Naive thymus-derived CD4-positive, alpha-beta T cell (primary cell): Measurements from ENCODE around the gene IL17A. TPM values are rescaled to one million over a fixed set of nuclear protein-coding genes. Genes with fewer than 3 reads are reported as not detected.
"Not testable (repeated sequence)": the region's sequence is repeated elsewhere in the genome, so short reads cannot be mapped to it uniquely, and the experiment has no call there.

Experiments used
- ATAC-seq: fragments of 150-1000 bp; cut with Tn5 transposase; 2 replicates; pipeline ENCODE4 v1.10.0; 2021; ENCODE audit warnings: mild to moderate bottlenecking, moderate library complexity
- CTCF ChIA-PET: fragments of 350-600 bp; sonication (Branson Sonifier 250); formaldehyde crosslinking; loops from one replicate; lab custom pipeline; 2021; ENCODE audit warnings: antibody characterized with exemption; lab: Charles Lee
- POLR2A ChIA-PET: fragments of 350-600 bp; sonication (Branson Sonifier 250); formaldehyde crosslinking; loops from one replicate; lab custom pipeline; 2021; ENCODE audit warnings: antibody characterized with exemption, inconsistent platforms; lab: Charles Lee
- DNase-seq, 9 donors: peaks; one replicate each; pipeline versions ENCODE4 v3.0.0 to v3.0.0-alpha.2; 2020 to 2022; ENCODE audit warnings: mixed read lengths in 1 of 9
- H3K27ac ChIP-seq: one replicate; pipeline ENCODE4 v1.7.0; 2013; ENCODE audit warnings: mild to moderate bottlenecking, low read depth, low read length, moderate library complexity
- H3K27me3 ChIP-seq, 2 donors: one replicate each; pipeline ENCODE4 v1.7.0; 2013; ENCODE audit warnings: low read length in 2 of 2, mild to moderate bottlenecking in 2 of 2, moderate library complexity in 2 of 2; ENCODE audit not compliant: control insufficient read depth in 2 of 2, insufficient read depth in 2 of 2
- H3K36me3 ChIP-seq, 3 experiments: 1 replicate in 2 of 3; 2 replicates in 1 of 3; pipeline ENCODE4 v1.7.0; 2013; ENCODE audit warnings: low read length in 3 of 3, mild to moderate bottlenecking in 3 of 3, moderate library complexity in 1 of 3; ENCODE audit not compliant: insufficient read depth in 3 of 3, control insufficient read depth in 2 of 3
- H3K4me1 ChIP-seq, 2 donors: one replicate each; pipeline ENCODE4 v1.7.0; 2013; ENCODE audit warnings: low read length in 2 of 2, mild to moderate bottlenecking in 2 of 2, moderate library complexity in 1 of 2; ENCODE audit not compliant: control insufficient read depth in 2 of 2, insufficient read depth in 2 of 2
- H3K4me3 ChIP-seq: 2 replicates; pipeline ENCODE4 v1.7.0; 2013; ENCODE audit warnings: mild to moderate bottlenecking, low read length
- H3K9me3 ChIP-seq, 3 experiments: 1 replicate in 2 of 3; 2 replicates in 1 of 3; pipeline ENCODE4 v1.7.0; 2013; ENCODE audit warnings: low read length in 3 of 3; ENCODE audit not compliant: control insufficient read depth in 2 of 3
- H3K27ac Mint-ChIP-seq, 9 donors: one replicate each; pipeline ENCODE4 v1.8.0; 2020 to 2022; ENCODE audit warnings: mixed read lengths in 9 of 9, mild to moderate bottlenecking in 8 of 9, moderate library complexity in 5 of 9, inconsistent platforms in 2 of 9
- H3K27me3 Mint-ChIP-seq, 5 donors: one replicate each; pipeline ENCODE4 v1.8.0; 2021 to 2022; ENCODE audit warnings: mixed read lengths in 5 of 5, mild to moderate bottlenecking in 1 of 5
- H3K36me3 Mint-ChIP-seq, 5 donors: one replicate each; pipeline ENCODE4 v1.8.0; 2020 to 2022; ENCODE audit warnings: mixed read lengths in 5 of 5, mild to moderate bottlenecking in 3 of 5, inconsistent platforms in 1 of 5
- H3K4me1 Mint-ChIP-seq, 7 donors: one replicate each; pipeline ENCODE4 v1.8.0; 2020 to 2022; ENCODE audit warnings: mixed read lengths in 7 of 7, mild to moderate bottlenecking in 3 of 7, inconsistent platforms in 1 of 7
- H3K4me3 Mint-ChIP-seq, 10 donors: one replicate each; pipeline ENCODE4 v1.8.0; 2020 to 2022; ENCODE audit warnings: mild to moderate bottlenecking in 10 of 10, mixed read lengths in 10 of 10, moderate library complexity in 6 of 10, inconsistent platforms in 2 of 10
- H3K9me3 Mint-ChIP-seq, 11 donors: one replicate each; pipeline ENCODE4 v1.8.0; 2020 to 2022; ENCODE audit warnings: mixed read lengths in 11 of 11, mild to moderate bottlenecking in 4 of 11, inconsistent platforms in 1 of 11, moderate library complexity in 1 of 11
- intact Hi-C, 2 donors: fragments of 100-400 bp; cut with micrococcal nuclease; formaldehyde crosslinking; loops; one replicate each; pipeline ENCODE4 v1.15.1; 2023
- polyA plus RNA-seq, 2 donors: library from polyadenylated mRNA; unstranded; fragments of 300-500 nt; fragmentation: Illumina TruSeq; gene quantifications; one replicate each; pipeline ENCODE4 v1.2.3, GENCODE V29; 2021
- total RNA-seq, 6 experiments: library from RNA in 5 of 6; stranded (reverse) in 5 of 6; gene quantifications; 1 replicate in 5 of 6; 2 replicates in 1 of 6; pipeline ENCODE4 v1.2.3 and lab custom pipeline; 2021 to 2026

Gene IL17A
- total and polyA plus RNA-seq, 7 experiments from 2014 or later = not detected

DNA sequence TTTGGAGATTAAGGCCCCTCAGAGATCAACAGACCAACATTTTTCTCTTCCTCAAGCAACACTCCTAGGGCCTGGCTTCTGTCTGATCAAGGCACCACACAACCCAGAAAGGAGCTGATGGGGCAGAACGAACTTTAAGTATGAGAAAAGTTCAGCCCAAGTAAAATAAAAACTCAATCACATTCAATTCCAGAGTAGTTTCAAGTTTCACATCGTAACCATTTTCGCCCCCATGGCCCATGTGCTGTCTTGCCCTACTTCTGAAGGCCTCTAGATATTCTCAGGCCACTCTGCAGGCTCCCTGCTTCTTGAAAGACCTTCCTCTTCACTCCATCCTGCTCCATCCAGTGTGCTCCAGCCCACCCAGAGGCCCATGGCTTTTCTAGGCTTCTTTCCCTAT lies 4.2 kb downstream of the IL17A start:
- Mint-ChIP-seq H3K27ac (no peak overlapping the region), H3K4me3 (no peak overlapping the region), H3K27me3 (peaks cover 16 to 50% (median 27%) of the 10 kb centered on the region in 5 donors), H3K9me3 (peaks cover 0 to 1% (median 0%) of the 10 kb centered on the region in 11 donors), H3K36me3 (no peaks in the 10 kb centered on the region), H3K4me1 (no peaks in the 10 kb centered on the region)
- intact Hi-C loops = no loop called here
- no peak overlapping the region for H3K4me3 ChIP-seq
- H3K9me3 ChIP-seq = no peaks in the 10 kb centered on the region
- H3K27me3 ChIP-seq = no peaks in the 10 kb centered on the region
- no peak overlapping the region for H3K27ac ChIP-seq
- H3K36me3 ChIP-seq = no peaks in the 10 kb centered on the region
- ChIA-PET POLR2A (no interaction called here), CTCF (no interaction called here)
- ATAC-seq (no peak), DNase-seq (no peak)
- no peaks in the 10 kb centered on the region for H3K4me1 ChIP-seq

DNA sequence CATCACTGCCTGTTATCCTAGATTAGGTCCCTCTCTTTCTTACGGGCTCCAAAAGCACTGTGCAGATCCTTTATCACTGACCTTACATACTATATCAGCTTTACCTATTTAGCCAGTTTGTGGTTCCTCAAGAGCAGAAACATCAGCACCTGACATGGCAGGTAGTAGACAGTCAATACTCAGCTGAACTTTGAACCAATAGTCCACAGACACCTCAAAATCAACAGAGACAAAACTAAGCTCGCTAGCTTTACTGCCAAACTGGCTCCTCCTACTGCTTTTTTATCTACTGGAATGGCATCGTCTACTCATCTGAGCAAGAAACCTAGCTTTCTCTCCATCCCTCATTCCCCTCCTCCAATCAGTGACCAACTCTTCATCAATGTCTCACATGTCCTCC lies 5.6 kb downstream of the IL17A start:
- H3K27me3 Mint-ChIP-seq = peaks cover 8 to 46% (median 17%) of the 10 kb centered on the region in 5 donors
- H3K36me3 Mint-ChIP-seq = no peaks in the 10 kb centered on the region
- H3K27ac Mint-ChIP-seq = no peak overlapping the region
- no peak overlapping the region for H3K4me3 Mint-ChIP-seq
- no peak overlapping the region for H3K27ac ChIP-seq
- ATAC-seq = no peak
- H3K36me3 ChIP-seq = no peaks in the 10 kb centered on the region
- no peak overlapping the region for H3K4me3 ChIP-seq
- ChIA-PET CTCF (interaction anchor here (0.7 kb wide), 1 partner anchor 29 kb away, joined by 3 read pairs; no protein-coding TSS in a partner anchor), POLR2A (no interaction called here)
- no peaks in the 10 kb centered on the region for H3K9me3 ChIP-seq
- no peaks in the 10 kb centered on the region for H3K27me3 ChIP-seq
- intact Hi-C loops = no loop called here
- no peaks in the 10 kb centered on the region for H3K4me1 ChIP-seq
- H3K9me3 Mint-ChIP-seq = peaks cover 0 to 1% (median 0%) of the 10 kb centered on the region in 11 donors
- no peak for DNase-seq
- H3K4me1 Mint-ChIP-seq = no peaks in the 10 kb centered on the region

DNA sequence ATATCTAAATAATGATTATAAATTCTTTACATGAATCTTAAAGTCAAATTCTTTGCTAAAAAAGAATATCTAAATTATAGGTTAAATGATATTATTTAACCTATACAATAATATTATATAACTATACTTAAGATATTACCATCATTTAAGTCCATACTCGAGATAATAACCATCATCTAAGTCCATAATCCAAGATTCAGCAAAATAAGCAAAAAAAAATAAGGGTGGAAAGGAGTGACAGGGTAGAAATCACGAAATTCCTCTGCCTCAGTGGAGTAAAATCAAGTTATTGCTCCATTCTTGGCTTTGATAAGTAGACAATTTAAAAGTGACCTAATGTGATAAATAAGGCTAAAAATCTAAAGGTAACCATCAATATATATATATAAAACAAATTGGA lies 9.7 kb downstream of the IL17A start:
- CTCF ChIA-PET = no interaction called here
- Mint-ChIP-seq H3K27ac (no peak overlapping the region), H3K36me3 (peaks cover 0 to 14% (median 0%) of the 10 kb centered on the region in 5 donors), H3K4me3 (no peak overlapping the region), H3K4me1 (no peaks in the 10 kb centered on the region), H3K27me3 (peaks cover 7 to 43% (median 17%) of the 10 kb centered on the region in 5 donors), H3K9me3 (peaks cover 6 to 30% (median 22%) of the 10 kb centered on the region in 11 donors)
- POLR2A ChIA-PET = no interaction called here
- no peak for DNase-seq
- intact Hi-C loops = no loop called here
- Histone ChIP-seq H3K27me3 (no peaks in the 10 kb centered on the region), H3K9me3 (peaks cover 0 to 6% (median 0%) of the 10 kb centered on the region in 3 experiments), H3K36me3 (no peaks in the 10 kb centered on the region), H3K27ac (no peak overlapping the region), H3K4me3 (no peak overlapping the region), H3K4me1 (no peaks in the 10 kb centered on the region)
- no peak for ATAC-seq

DNA sequence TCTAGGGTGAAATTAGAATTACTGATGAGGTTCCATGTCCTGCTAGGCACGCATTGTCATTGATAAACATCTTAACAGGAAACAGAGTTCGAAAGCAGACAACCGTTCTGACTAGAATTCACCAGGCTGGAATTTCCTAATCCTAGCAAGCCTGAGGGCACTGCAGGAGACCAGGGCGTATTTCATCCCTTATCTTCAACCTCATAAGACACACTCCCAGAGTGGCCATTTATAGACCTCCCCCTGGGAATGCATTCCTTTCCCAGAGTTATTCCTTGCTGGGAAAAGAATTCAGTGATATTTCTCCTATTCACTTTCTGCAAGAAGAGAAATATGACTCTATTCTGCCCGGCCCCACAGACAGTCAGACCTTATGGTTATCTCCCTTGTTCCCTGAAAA lies 13.9 kb downstream of the IL17A start:
- peaks cover 0 to 14% (median 0%) of the 10 kb centered on the region in 5 donors for H3K36me3 Mint-ChIP-seq
- H3K4me1 Mint-ChIP-seq, H3K36me3 ChIP-seq, H3K4me3 Mint-ChIP-seq, CTCF ChIA-PET, H3K4me1 ChIP-seq, H3K27me3 ChIP-seq, H3K9me3 ChIP-seq, H3K27ac Mint-ChIP-seq, DNase-seq, intact Hi-C loops, POLR2A ChIA-PET, ATAC-seq, H3K4me3 ChIP-seq, H3K27ac ChIP-seq: not testable (repeated sequence)
- H3K27me3 Mint-ChIP-seq = peaks cover 4 to 21% (median 12%) of the 10 kb centered on the region in 5 donors
- peaks cover 7 to 45% (median 29%) of the 10 kb centered on the region in 11 donors for H3K9me3 Mint-ChIP-seq

DNA sequence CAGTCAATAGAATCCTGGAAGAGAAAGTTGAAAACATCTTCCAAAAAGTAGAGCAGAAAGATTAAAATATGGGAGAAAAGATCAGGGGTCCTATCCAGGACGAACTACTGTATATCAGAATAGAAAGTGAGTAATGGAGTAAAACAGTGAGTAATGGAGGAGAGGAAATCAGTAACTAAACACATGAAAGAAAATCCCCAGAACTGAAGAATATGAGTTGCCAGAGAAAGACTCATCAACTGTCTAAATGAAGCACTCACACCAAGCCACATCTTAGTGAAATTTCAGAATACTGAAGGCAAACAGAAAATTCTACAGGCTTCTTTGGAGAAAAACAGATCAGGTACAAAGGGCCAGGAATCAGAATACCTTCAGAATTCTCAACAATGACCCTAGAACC lies 14.9 kb downstream of the IL17A start:
- DNase-seq (no peak), ATAC-seq (no peak)
- Mint-ChIP-seq H3K4me1 (no peaks in the 10 kb centered on the region), H3K27ac (no peak overlapping the region), H3K36me3 (peaks cover 0 to 14% (median 0%) of the 10 kb centered on the region in 5 donors), H3K9me3 (peaks cover 7 to 45% (median 29%) of the 10 kb centered on the region in 11 donors), H3K27me3 (peaks cover 4 to 18% (median 12%) of the 10 kb centered on the region in 5 donors), H3K4me3 (no peak overlapping the region)
- Histone ChIP-seq H3K9me3 (peaks cover 0 to 6% (median 0%) of the 10 kb centered on the region in 3 experiments), H3K27me3 (no peaks in the 10 kb centered on the region), H3K4me1 (no peaks in the 10 kb centered on the region), H3K27ac (no peak overlapping the region), H3K36me3 (no peaks in the 10 kb centered on the region), H3K4me3 (no peak overlapping the region)
- ChIA-PET POLR2A (no interaction called here), CTCF (no interaction called here)
- intact Hi-C loops = no loop called here

DNA sequence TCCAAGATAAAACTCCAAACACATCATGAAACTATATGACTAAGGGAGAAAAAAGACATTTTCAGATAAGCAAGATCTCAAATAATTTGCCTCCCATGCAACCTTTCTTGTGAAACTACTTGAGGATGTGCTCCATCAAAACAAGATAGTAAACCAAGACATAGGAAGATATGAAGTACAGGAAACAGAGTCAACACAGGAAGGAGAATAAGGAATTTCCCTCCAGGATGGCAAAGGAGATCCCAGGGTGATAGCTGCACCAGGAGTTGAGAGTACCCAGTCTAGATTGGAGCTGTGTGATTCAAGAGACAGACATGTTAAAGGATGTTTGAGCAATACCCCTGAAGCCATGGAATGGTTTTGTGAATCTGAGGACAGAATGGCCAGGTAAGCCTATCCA lies 15.3 kb downstream of the IL17A start:
- H3K9me3 ChIP-seq = peaks cover 0 to 6% (median 0%) of the 10 kb centered on the region in 3 experiments
- Mint-ChIP-seq H3K9me3 (peaks cover 7 to 45% (median 29%) of the 10 kb centered on the region in 11 donors), H3K27ac (no peak overlapping the region), H3K27me3 (peaks cover 4 to 18% (median 12%) of the 10 kb centered on the region in 5 donors), H3K36me3 (peaks cover 0 to 14% (median 0%) of the 10 kb centered on the region in 5 donors), H3K4me3 (no peak overlapping the region), H3K4me1 (no peaks in the 10 kb centered on the region)
- no peaks in the 10 kb centered on the region for H3K4me1 ChIP-seq
- no peak overlapping the region for H3K4me3 ChIP-seq
- ChIA-PET POLR2A (no interaction called here), CTCF (no interaction called here)
- no peaks in the 10 kb centered on the region for H3K36me3 ChIP-seq
- no peaks in the 10 kb centered on the region for H3K27me3 ChIP-seq
- intact Hi-C loops = no loop called here
- no peak for DNase-seq
- no peak overlapping the region for H3K27ac ChIP-seq
- no peak for ATAC-seq

DNA sequence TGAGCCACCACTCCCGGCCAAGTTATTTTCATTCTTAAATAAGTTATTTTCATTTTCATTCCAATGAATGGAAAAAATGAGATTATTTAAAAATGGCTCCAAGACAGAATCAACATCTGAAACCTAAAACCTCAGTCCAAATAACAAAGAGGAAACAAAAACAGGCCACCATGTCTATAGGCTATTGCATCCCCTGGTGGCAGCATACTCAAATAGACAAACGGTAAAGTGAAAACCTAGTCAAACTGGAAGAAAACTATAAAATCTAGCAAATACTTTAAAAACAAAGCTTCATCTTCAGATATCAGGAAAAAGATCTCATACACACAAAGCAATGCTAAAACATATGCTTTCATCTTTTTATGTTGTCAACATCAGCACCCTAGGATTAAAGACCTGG lies 20.9 kb downstream of the IL17A start:
- Histone ChIP-seq H3K27ac (no peak overlapping the region), H3K4me3 (no peak overlapping the region), H3K4me1 (no peaks in the 10 kb centered on the region), H3K36me3 (no peaks in the 10 kb centered on the region), H3K9me3 (no peaks in the 10 kb centered on the region), H3K27me3 (no peaks in the 10 kb centered on the region)
- intact Hi-C loops = no loop called here
- Mint-ChIP-seq H3K4me1 (no peaks in the 10 kb centered on the region), H3K9me3 (peaks cover 0 to 7% (median 0%) of the 10 kb centered on the region in 11 donors), H3K4me3 (no peak overlapping the region), H3K36me3 (no peaks in the 10 kb centered on the region), H3K27ac (no peak overlapping the region), H3K27me3 (peaks cover 0 to 31% (median 8%) of the 10 kb centered on the region in 5 donors)
- ChIA-PET POLR2A (no interaction called here), CTCF (no interaction called here)
- ATAC-seq = no peak
- no peak for DNase-seq
